Measurements from ENCODE around the gene DNMT3A. TPM values are rescaled to one million over a fixed set of nuclear protein-coding genes. Genes with fewer than 3 reads are reported as not detected.

The DNMT3A gene
- total RNA-seq, 1 donor from 2014 or later, result 219 TPM

DNA sequence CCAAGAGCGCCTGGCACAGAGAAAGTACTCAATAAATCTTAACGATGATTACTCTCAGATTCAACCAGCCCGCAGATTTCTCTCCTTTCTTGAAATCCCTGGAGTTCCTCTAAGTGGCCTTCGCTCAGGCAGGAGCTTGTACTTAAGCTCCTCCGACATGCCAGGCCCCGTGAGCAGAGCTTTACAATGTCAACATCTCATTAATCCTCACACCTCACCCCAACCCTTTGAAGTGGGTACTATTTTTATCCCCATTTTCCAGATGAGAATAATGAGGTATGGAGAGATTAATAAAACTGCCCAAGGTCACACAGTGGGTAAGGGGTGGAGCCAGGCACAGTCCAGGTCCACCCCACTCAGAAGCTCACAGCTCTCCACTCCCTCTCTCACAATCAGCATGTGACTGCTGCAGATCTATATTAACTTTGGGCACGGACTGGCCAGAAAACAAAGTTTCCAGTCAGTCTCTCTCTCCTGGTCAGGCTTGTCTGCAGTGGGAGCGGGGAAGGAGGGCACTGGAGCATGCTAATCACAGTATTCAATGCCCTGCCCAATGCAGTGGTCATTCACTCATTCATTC lies 18.0 kb downstream of the DNMT3A start:
- no peak for DNase-seq (ENCODE audit: low spot score in 2 of 2, unreplicated experiment in 2 of 2)
- Mint-ChIP-seq H3K4me1 (peaks cover 24% of the 10 kb centered on the region), H3K4me3 (no peak overlapping the region), H3K9me3 (peaks cover 17% of the 10 kb centered on the region), H3K27me3 (ENCODE audit: low read depth) (no peaks in the 10 kb centered on the region), H3K36me3 (peaks cover 37% of the 10 kb centered on the region), H3K27ac (peak overlapping the region; percentile 25)
- TF ChIP-seq, protein P1, sequence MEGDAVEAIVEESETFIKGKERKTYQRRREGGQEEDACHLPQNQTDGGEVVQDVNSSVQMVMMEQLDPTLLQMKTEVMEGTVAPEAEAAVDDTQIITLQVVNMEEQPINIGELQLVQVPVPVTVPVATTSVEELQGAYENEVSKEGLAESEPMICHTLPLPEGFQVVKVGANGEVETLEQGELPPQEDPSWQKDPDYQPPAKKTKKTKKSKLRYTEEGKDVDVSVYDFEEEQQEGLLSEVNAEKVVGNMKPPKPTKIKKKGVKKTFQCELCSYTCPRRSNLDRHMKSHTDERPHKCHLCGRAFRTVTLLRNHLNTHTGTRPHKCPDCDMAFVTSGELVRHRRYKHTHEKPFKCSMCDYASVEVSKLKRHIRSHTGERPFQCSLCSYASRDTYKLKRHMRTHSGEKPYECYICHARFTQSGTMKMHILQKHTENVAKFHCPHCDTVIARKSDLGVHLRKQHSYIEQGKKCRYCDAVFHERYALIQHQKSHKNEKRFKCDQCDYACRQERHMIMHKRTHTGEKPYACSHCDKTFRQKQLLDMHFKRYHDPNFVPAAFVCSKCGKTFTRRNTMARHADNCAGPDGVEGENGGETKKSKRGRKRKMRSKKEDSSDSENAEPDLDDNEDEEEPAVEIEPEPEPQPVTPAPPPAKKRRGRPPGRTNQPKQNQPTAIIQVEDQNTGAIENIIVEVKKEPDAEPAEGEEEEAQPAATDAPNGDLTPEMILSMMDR (IDR thresholded peaks at IDR 0.05; ENCODE audit: unreplicated experiment), result no peak

- no peaks in the 10 kb centered on the region for H3K27me3 Mint-ChIP-seq (ENCODE audit: low read depth)
- peak overlapping the region; percentile 1 for H3K27ac Mint-ChIP-seq
- peaks cover 35% of the 10 kb centered on the region for H3K36me3 Mint-ChIP-seq
Measured at GRCh38 chr2:25323042-25323514, 18.6 kb downstream of the DNMT3A start.

DNA sequence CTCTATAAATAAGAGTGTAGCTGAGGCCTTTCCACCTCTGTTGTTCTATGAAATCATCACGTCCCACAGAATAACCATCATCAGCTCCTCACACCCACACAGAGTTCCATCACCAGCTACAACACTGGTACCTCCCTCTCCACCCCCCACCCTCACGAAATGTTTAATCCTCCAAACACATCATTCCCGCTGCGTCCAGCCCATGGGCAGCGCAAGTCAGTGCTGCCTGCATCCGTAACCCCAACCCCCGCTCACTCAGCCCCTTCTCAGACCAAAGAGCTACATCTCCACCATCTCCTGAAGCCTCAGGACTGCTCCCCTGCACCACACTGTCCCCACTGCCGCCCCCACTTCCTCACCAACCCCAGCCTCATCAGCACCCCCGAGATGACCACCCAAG lies 19.4 kb downstream of the DNMT3A start:
- peaks cover 24% of the 10 kb centered on the region for H3K4me1 Mint-ChIP-seq
- H3K27me3 Mint-ChIP-seq (ENCODE audit: low read depth), result no peaks in the 10 kb centered on the region
- H3K9me3 Mint-ChIP-seq, result peaks cover 10% of the 10 kb centered on the region
- no peak for DNase-seq (ENCODE audit: low spot score in 2 of 2, unreplicated experiment in 2 of 2)
- no peak overlapping the region for H3K4me3 Mint-ChIP-seq
- no peak overlapping the region for H3K27ac Mint-ChIP-seq
- TF ChIP-seq, protein P1 (IDR thresholded peaks at IDR 0.05; ENCODE audit: unreplicated experiment), result no peak
- H3K36me3 Mint-ChIP-seq, result peaks cover 31% of the 10 kb centered on the region

More at GRCh38 chr2:25323042-25323514, 18.6 kb downstream of the DNMT3A start:
- Mint-ChIP-seq H3K4me3 (no peak overlapping the region), H3K9me3 (peaks cover 17% of the 10 kb centered on the region), H3K4me1 (peaks cover 24% of the 10 kb centered on the region)
- TF ChIP-seq, protein P1 (IDR thresholded peaks at IDR 0.05; ENCODE audit: unreplicated experiment), result no peak
- no peak for DNase-seq (ENCODE audit: low spot score in 2 of 2, unreplicated experiment in 2 of 2)

DNA sequence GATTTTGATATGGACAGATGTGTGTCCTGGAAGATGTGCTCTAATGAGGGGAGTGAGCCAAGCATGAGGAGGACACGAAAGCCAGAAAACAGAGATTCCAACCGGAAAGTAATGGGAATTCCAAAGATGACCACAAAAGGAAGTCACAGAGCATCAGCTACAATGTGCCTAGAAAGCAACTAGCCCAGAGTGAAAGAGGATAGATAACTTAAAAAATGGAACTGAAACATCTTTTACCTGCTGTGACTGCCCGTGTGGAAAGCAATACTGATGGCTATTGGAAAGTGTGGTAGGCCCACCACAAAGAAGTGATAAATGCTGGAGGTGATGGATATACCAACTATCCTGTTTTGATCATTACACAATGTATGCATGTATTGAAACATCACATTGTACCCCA lies 21.6 kb downstream of the DNMT3A start:
- TF ChIP-seq, protein P1 (IDR thresholded peaks at IDR 0.05; ENCODE audit: unreplicated experiment), result no peak
- Mint-ChIP-seq H3K27me3 (ENCODE audit: low read depth) (no peaks in the 10 kb centered on the region), H3K4me1 (peaks cover 38% of the 10 kb centered on the region), H3K4me3 (no peak overlapping the region), H3K9me3 (no peaks in the 10 kb centered on the region), H3K36me3 (peaks cover 14% of the 10 kb centered on the region), H3K27ac (no peak overlapping the region)
- no peak for DNase-seq (ENCODE audit: low spot score in 2 of 2, unreplicated experiment in 2 of 2)

- H3K27me3 Mint-ChIP-seq (ENCODE audit: low read depth), result no peaks in the 10 kb centered on the region
- no peaks in the 10 kb centered on the region for H3K9me3 Mint-ChIP-seq
- no peak for DNase-seq (ENCODE audit: low spot score in 2 of 2, unreplicated experiment in 2 of 2)
- no peak overlapping the region for H3K4me3 Mint-ChIP-seq
- no peak overlapping the region for H3K27ac Mint-ChIP-seq
- peaks cover 7% of the 10 kb centered on the region for H3K36me3 Mint-ChIP-seq
- TF ChIP-seq, protein P1 (IDR thresholded peaks at IDR 0.05; ENCODE audit: unreplicated experiment), result no peak
- peaks cover 24% of the 10 kb centered on the region for H3K4me1 Mint-ChIP-seq
Measured at GRCh38 chr2:25316101-25316500, 25.6 kb downstream of the DNMT3A start.
